Bone marrow (tissue), 2 donors: ENCODE data around the gene GIT2.
"Not testable (repeated sequence)": the region's sequence is repeated elsewhere in the genome, so short reads cannot be mapped to it uniquely, and the experiment has no call there.

Experiments
- DNase-seq, 2 donors: peaks; one replicate each; lab custom pipeline; 2025; lab: John Stamatoyannopoulos, UW

GIT2 gene

DNA sequence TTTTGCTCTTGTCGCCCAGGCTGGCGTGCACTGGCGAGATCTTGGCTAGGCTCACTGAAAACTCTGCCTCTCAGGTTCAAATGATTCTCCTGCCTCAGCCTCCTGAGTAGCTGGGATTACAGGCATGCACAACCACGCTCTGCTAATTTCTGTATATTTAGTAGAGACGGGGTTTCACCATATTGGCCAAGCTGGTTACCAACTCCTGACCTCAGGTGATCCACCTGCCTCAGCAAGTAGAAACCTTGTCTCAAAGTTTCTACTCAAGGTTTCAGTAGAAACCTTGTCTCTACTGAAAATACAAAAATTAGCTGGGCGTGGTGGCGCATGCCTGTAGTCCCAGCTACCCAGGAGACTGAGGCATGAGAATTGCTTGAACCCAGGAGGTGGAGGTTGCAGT lies 104.4 kb downstream of the GIT2 start:
- not testable (repeated sequence) for DNase-seq

DNA sequence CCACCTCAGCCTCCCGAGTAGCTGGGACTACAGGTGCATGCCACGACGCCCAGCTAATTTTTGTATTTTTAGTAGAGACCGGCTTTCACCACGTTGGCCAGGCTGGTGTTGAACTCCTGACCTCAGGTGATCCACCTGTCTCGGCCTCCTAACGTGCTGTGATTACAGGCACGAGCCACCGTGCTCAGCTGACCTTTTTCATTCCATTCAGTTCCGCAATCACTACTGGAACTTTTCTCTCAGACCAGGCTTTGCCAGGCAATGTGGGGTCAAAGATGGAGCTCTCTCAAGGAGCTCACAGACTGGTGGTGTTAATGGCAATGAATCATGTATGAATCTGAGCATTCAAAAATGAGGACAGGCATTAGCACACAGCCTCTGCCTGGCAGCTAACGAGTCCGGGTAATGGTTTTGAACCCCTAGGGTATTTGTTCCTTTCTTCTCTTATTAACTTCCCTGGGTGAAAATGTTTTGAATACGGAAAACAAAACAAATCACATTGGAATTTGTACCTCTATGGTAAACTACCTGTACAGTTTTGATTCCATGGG lies 105.5 kb downstream of the GIT2 start:
- no peak for DNase-seq

DNA sequence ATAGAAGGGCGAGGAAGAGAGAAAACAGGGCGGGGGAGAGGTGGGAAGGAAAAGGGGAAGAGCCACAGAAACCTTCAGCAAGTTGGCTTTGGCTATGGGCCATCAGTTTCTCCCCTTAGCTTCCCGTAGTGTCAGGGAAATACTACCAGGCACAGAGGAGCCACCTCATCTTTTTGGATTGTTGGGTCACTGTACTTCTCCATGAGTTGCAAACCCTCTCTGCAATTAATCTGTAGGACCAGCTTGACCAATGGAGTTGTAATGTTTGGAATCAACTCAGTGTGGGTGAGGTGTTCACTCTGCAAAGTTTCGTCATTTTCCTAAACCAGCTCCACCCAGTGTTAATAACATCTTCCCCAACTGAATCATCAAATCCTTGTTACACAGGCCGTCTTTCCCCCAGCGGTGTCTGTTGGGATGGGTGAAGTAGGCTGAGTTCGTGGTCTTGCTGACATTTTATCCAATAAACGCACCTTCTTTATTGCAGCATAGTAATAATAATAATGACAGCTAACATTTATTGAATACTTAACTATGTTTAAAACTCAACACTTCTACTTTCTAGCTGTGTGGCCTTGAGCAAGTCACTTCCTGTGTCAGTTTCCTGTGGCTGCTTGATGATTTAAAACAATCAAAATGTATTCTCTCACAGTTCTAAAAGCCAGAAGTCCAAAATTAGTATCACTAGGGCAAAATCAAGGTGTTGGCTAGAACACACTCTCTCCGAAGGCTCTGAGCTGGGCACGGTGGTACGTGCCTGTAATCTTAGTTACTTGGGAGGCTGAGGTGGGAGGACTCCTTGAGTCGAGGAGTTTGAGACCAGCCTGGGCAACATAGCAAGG lies 107.8 kb downstream of the GIT2 start:
- peak; percentile 46 to 60 for DNase-seq

DNA sequence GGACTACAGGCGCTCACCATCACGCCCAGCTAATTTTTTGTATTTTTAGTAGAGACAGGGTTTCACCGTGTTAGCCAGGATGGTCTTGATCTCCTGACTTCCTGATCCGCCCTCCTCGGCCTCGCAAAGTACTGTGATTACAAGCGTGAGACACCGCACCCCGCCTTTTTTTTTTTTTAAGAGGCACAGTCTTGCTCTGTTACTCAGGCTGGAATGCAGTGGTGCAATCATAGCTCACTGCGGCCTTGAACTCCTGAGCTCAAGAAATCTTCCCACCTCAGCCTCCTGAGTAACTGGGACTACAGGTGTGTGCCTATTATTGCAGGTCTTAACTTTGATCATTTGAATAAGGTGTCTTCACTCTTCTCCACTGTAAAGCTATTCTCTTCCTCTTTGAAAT lies 110.6 kb downstream of the GIT2 start:
- no peak for DNase-seq

DNA sequence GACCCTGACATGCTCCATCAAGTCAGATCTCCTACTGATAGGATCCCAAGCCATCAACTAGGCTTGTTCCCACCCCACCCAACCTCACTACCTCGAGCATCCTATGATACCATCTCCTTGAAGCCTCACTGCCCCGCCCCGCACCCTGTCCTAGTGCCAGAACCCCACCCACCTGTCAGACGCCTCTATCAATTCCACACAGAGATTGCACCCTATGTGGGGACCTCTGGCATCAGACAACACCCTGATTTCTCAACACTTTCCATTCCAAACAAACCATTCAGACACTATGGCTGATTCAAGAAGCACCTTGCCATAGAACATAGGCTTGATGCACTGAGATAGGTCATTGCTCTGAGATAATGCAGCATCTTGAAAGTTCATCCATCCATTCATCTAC lies 112.7 kb downstream of the GIT2 start:
- no peak for DNase-seq

DNA sequence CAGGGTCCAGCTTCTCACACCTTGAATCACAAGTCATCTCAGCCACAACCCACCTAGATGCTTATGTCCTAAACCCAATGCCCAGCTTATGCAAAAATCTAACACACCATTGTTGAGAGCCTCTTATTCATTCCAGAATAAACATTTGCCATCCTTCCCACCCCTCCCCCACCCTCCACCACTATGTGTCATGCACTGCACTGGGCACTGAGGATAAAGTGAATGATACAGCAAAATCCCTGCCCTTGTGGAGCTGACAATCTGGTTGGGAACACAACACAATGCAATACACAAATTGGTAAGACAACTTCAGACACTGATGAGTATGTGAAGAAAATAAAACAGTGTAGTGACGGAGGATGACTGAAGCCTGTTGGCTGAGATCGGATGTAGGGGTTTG lies 114.4 kb downstream of the GIT2 start:
- DNase-seq = no peak

DNA sequence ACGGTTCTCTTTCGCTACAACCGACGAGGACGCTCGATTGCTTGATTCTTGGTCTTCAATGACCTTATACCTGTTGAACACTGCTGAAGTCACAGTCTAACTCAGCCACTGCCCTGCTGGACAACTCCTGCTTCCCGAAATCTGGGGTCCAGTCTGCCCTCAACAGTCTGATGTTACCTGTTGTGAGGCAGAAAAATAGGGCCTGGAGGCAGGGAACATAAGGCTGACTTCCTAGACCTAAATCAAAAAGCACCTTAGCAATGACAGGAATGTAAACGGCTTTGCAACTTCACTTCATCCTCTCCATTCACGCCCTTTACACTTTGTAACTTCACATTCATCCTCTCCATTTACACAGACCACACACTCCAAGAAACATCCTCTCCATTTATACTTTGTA lies 115.2 kb downstream of the GIT2 start:
- no peak for DNase-seq

DNA sequence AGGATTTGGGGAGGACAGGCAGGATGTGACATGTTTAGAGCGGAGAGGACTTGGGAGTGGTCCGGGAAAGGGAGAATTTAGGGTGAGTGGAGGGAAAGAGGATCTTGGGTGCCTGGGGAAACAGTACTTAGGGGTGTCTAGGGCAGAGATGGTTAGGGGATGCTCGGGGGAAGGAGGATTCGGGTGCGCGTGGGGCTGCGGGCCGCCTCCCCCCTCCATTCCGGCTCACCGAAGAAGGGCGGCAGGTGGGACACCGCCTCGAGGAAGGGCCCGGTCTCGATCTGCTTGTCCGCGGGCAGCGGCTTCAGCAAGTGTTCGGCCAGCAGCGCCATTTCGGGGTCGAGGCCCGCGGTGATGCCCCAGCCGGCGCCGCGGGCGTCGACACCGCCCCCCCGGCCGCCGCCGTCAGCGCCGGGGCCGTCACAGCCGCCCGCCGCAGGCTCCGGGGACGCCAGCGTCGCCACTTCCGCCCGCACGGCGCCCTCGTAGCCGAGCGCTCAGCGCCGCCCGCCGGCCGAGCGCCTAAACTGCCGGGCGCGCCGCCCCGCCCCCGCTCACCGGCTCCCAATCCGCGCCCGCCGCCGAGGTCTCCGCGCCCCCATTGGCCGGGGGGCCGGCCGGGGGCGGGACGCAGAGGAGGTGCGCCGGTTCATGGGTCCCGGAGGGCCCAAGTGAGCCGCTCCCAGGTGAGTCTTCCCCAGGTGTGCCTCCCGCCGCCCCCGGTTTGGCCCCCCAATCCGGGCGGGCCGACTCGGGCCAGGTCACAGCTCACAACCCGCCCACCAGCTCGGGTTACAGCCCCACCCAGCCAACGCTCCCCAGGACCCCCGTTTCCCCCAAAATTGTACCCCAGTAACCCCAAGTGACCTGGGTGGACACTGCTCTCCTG lies 115.9 kb downstream of the GIT2 start, which contains the start of gene GLTP:
TSS of gene GLTP (minus strand) at position 499 of the 889 bp plus-strand sequence. CDS start at position 332, 167 bp downstream.
- peak; percentile 51 to 63 for DNase-seq
